Thymus (tissue), 11 donors: ENCODE data around the gene CEBPB. TPM values are rescaled to one million over a fixed set of nuclear protein-coding genes. Genes with fewer than 3 reads are reported as not detected.
"Not testable (repeated sequence)": the region's sequence is repeated elsewhere in the genome, so short reads cannot be mapped to it uniquely, and the experiment has no call there.

ENCODE experiments used
- DNase-seq, 9 donors: peaks; one replicate each; pipeline ENCODE4 v3.0.0-alpha.2; 2013; ENCODE audit warnings: low spot score in 9 of 9, low read depth in 6 of 9, missing footprints in 1 of 9
- H3K27ac ChIP-seq, 2 donors: one replicate each; pipeline ENCODE4 v1.5.1; 2013; ENCODE audit warnings: control low read depth in 1 of 2, low read depth in 1 of 2, low read length in 1 of 2, mild to moderate bottlenecking in 1 of 2, moderate library complexity in 1 of 2
- H3K27me3 ChIP-seq, 2 donors: one replicate each; pipeline ENCODE4 v1.5.1; 2013; ENCODE audit warnings: low read length in 1 of 2; ENCODE audit not compliant: control insufficient read depth in 2 of 2, insufficient read depth in 1 of 2
- H3K36me3 ChIP-seq, 2 donors: one replicate each; pipeline ENCODE4 v1.5.1; 2013; ENCODE audit warnings: low read length in 1 of 2, mild to moderate bottlenecking in 1 of 2, moderate library complexity in 1 of 2; ENCODE audit not compliant: control insufficient read depth in 2 of 2, insufficient read depth in 2 of 2
- H3K4me1 ChIP-seq, 2 donors: one replicate each; pipeline ENCODE4 v1.5.1; 2013; ENCODE audit warnings: low read length in 2 of 2; ENCODE audit not compliant: control insufficient read depth in 2 of 2, insufficient read depth in 2 of 2
- H3K4me3 ChIP-seq, 2 donors: one replicate each; pipeline ENCODE4 v1.5.1; 2013; ENCODE audit warnings: low read length in 2 of 2, control low read depth in 1 of 2, mild to moderate bottlenecking in 1 of 2
- H3K9me3 ChIP-seq, 2 donors: one replicate each; pipeline ENCODE4 v1.5.1; 2013; ENCODE audit warnings: low read length in 1 of 2, mild to moderate bottlenecking in 1 of 2; ENCODE audit not compliant: control insufficient read depth in 2 of 2, insufficient read depth in 1 of 2
- WGBS: extraction: QIAGEN DNeasy Blood & Tissue Kit; methylation state at CpG from one replicate; pipeline ENCODE4 v1.1.7; 2013; 5-methylcytosine and 5-hydroxymethylcytosine counted together
- polyA plus RNA-seq: library from polyadenylated mRNA; stranded (reverse); fragments of 200-250 nt; gene quantifications from one replicate; pipeline ENCODE4 v1.2.3, GENCODE V29; 2013
- total RNA-seq: library from RNA; stranded (reverse); fragments of 120-200 nt; gene quantifications from one replicate; pipeline ENCODE4 v1.2.4, GENCODE V29; 2013
- donor health status: healthy.

The CEBPB gene
- total and polyA plus RNA-seq, 2 donors = 9.2 to 42.9 TPM

DNA sequence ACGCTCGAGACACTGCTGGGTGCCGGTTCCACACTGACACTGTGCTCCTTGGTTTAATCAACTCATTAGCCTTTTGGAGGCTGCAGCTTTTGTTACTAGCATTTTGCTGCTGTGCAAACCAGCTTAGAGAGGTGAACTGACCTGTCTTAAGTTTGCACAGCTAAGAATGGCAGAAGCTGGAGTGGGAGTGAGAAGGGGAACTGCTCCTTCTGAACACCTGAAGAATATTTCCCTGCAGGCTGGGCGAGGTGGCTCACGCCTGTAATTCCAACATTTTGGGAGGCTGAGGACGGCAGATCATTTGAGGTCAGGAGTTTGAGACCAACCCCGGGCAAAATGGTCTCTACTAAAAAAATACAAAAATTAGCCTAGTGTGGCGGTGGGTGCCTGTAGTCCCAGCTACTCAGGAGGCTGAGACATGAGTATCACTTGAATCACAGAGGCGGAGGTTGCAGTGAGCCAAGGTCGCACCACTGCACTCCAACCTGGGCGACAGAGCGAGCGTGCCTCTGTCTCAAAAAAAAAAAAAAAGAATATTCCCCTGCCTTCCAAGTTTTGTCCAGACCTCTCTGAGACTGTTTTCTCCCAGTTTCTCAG is 5.0 kb downstream of the CEBPB start:
- no peaks in the 10 kb centered on the region for H3K36me3 ChIP-seq
- H3K9me3 ChIP-seq = peaks cover 0 to 3% of the 10 kb centered on the region in 2 donors
- no peak for DNase-seq
- 97% methylated on average over 13 of the region's 13 CpGs for WGBS
- H3K27ac ChIP-seq = no peak overlapping the region
- peaks cover 0 to 2% of the 10 kb centered on the region in 2 donors for H3K27me3 ChIP-seq
- no peak overlapping the region for H3K4me3 ChIP-seq
- peaks cover 7 to 14% of the 10 kb centered on the region in 2 donors for H3K4me1 ChIP-seq

DNA sequence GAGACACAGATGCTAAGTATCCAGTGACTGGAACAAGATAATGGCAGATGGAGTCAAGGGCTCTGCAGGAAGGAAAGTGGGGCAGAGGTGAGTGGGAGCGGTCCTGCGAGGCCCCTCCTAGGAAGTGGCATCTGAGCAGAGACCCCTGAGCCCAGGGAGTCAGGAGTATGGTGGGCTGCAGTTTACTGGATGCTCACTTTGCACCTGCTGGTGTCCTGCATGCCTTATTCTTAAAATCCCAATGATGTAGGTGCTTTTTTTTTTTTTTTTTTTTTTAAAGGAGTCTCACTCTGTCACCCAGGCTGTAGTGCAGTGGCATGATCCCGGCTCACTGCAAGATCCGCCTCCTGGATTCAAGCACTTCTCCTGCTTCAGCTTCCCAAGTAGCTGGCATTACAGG is 5.6 kb downstream of the CEBPB start:
- peaks cover 7 to 14% of the 10 kb centered on the region in 2 donors for H3K4me1 ChIP-seq
- 96% methylated on average over 4 of the region's 4 CpGs for WGBS
- no peaks in the 10 kb centered on the region for H3K36me3 ChIP-seq
- H3K27ac ChIP-seq = no peak overlapping the region
- no peak for DNase-seq
- peaks cover 0 to 3% of the 10 kb centered on the region in 2 donors for H3K9me3 ChIP-seq
- no peak overlapping the region for H3K4me3 ChIP-seq
- H3K27me3 ChIP-seq = peaks cover 0 to 2% of the 10 kb centered on the region in 2 donors

DNA sequence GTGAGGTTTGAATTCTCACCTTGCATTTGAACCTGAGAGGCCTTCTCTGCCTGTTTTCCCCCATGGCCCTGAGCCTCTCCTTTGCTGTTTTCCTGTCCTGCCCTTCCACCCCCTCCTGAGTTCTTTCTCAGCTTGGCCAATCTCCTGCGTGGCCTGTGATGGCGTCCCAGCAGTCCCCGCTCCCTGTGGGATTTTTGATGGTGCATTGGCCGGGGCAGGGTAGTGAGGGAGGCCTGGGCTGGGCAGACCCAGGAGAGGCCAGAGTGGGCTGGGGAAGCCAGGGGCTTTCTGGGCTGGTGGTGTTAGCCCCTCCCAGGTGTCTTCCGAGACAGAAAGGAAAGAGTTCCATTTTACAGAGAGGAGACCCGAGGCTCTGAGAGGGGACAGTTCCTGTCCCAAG is 6.3 kb downstream of the CEBPB start:
- Histone ChIP-seq H3K27me3 (peaks cover 0 to 2% of the 10 kb centered on the region in 2 donors), H3K27ac (no peak overlapping the region), H3K9me3 (peaks cover 0 to 3% of the 10 kb centered on the region in 2 donors), H3K36me3 (no peaks in the 10 kb centered on the region), H3K4me3 (no peak overlapping the region), H3K4me1 (peaks cover 7 to 14% of the 10 kb centered on the region in 2 donors)
- 97% methylated on average over 6 of the region's 6 CpGs for WGBS
- DNase-seq = no peak

DNA sequence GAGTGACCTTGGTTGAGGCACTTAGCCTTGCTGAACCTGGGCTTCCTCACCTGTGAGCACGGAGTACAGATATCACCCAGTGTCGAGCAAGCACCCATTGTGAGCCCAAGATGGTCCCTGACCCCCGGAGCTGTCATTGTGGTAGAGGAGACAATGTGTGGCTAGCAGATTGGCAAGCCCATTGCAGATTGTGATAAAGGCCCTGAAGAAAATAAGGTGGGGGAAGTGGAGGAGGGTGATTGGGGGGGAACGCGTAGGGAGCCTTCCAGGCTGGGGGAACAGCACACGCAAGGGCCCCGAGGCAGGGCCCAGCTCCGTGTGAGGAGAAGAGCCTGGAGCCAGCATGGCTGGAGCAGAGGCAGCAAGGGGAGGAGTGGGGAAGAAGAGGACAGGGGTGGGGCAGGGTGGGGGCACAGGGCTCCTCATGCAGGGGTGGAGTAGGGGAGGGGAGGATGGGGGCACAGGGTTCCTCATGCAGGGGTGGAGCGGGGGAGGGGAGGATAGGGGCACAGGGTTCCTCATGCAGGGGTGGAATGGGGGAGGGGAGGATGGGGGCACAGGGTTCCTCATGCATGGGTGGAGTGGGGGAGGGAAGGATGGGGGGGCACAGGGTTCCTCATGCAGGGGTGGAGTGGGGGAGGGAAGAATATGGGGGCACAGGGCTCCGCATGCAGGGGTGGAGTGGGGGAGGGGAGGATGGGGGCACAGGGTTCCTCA is 7.0 kb downstream of the CEBPB start:
- Histone ChIP-seq H3K27me3 (peaks cover 0 to 2% of the 10 kb centered on the region in 2 donors), H3K4me3 (no peak overlapping the region), H3K9me3 (peaks cover 0 to 3% of the 10 kb centered on the region in 2 donors), H3K27ac (no peak overlapping the region), H3K4me1 (peaks cover 7 to 14% of the 10 kb centered on the region in 2 donors), H3K36me3 (no peaks in the 10 kb centered on the region)
- DNase-seq = no peak
- WGBS = 95% methylated on average over 10 of the region's 10 CpGs

DNA sequence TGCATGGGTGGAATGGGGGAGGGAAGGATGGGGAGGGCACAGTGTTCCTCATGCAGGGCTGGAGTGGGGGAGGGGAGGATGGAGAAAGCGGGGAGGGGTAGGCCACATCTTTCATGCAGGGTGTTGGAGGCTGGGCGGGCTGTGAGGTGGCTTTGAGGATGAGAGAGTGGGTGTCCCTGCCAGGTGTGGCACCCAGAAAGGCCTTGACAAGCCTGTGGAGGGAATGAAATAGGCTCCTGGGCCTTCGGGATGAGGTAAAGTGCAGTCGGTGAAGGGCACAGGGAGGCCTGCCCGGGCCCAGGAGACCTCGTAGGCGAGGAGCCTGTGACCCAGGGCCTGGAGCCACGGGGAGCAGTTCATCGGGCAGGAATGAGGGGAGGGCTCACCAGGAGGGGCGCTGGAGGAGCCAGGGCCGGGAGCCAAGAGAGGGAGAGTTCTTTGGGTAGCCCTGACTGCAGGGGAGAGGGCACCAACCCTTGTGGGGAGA is 7.6 kb downstream of the CEBPB start:
- no peak overlapping the region for H3K4me3 ChIP-seq
- no peaks in the 10 kb centered on the region for H3K27me3 ChIP-seq
- H3K9me3 ChIP-seq = peaks cover 0 to 3% of the 10 kb centered on the region in 2 donors
- DNase-seq = no peak
- WGBS = 92% methylated on average over 11 of the region's 11 CpGs
- peaks cover under 1 to 13% of the 10 kb centered on the region in 2 donors for H3K4me1 ChIP-seq
- no peaks in the 10 kb centered on the region for H3K36me3 ChIP-seq
- no peak overlapping the region for H3K27ac ChIP-seq

DNA sequence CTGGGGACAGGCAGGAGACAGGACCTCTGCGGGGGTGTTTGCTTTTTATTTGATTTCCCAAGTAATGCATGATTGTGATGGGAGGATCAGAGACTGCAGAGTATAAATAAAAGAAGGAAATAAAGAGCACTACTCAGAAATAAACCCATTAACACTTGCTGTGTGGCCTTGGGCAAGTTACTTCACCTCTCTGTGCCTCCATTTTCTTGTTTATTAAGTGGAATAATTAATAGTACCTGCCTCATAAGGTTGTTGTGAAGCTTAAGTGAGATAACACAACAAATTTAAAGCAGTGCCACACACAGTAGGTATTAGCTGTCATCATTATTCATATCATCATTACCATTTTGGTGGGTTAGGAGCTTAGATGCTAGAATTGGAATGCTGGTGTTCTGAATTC is 8.1 kb downstream of the CEBPB start:
- Histone ChIP-seq H3K9me3 (peaks cover 0 to 6% of the 10 kb centered on the region in 2 donors), H3K4me3 (no peak overlapping the region), H3K27me3 (no peaks in the 10 kb centered on the region), H3K4me1 (peaks cover 0 to 11% of the 10 kb centered on the region in 2 donors), H3K27ac (no peak overlapping the region), H3K36me3 (no peaks in the 10 kb centered on the region)
- DNase-seq = no peak
- WGBS = 87% methylated on average over 1 of the region's 1 CpG

DNA sequence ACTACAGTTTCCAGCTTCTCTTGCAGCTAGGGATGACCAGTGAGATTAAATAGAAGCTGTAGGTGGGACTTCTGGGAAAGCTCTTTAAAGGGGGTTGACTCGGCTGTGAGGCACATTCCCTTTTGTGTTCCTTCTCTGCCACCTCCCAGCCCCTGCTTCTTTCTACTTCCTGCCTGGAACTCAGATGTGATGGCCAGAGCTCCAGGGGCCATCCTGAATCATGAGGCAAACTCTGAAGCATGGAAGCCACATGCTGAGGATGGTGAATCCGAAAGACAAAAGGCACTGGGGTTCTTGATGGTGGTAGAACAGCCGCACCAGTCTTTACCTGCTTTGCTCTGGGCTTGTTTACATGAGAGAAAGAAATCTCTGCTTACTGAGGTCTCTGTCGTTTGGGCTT is 9.1 kb downstream of the CEBPB start:
- no peak overlapping the region for H3K27ac ChIP-seq
- no peak overlapping the region for H3K4me3 ChIP-seq
- peaks cover 0 to 11% of the 10 kb centered on the region in 2 donors for H3K4me1 ChIP-seq
- H3K9me3 ChIP-seq = peaks cover 0 to 11% of the 10 kb centered on the region in 2 donors
- DNase-seq = no peak
- WGBS = 90% methylated on average over 4 of the region's 4 CpGs
- H3K27me3 ChIP-seq = no peaks in the 10 kb centered on the region
- H3K36me3 ChIP-seq = no peaks in the 10 kb centered on the region

DNA sequence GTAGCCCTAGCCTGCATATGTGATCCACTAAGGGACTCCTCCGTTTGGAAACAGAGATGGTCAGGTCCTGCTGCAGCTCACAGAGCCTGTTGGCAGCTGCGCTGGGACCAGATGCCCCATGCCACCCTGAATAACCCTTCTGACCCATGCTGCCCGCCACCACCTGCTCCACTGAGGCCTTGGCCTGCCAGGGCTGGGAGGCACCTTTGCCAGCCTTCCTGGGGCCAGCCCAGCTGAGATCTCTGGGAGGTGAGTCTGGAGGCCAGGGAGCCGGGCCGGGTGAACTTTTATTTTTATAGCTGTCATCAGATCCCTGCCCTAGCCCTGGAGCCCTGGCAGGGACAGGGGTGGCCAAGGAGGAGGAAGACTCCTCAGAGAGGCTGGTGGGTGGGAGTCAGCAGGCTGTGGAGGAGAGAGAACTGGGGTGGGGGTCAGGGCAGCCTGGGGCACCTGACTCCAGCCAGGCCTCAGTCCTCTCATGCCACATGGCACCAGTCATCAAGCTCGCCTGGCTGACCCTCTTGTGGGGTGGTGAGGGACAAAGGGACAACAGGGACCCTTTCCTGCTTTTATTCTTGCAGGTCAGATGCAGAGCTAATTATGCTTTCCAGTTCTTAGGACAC is 10.0 kb downstream of the CEBPB start:
- no peaks in the 10 kb centered on the region for H3K27me3 ChIP-seq
- 96% methylated on average over 6 of the region's 6 CpGs for WGBS
- no peak overlapping the region for H3K4me3 ChIP-seq
- H3K9me3 ChIP-seq = peaks cover 0 to 11% of the 10 kb centered on the region in 2 donors
- no peak for DNase-seq
- no peaks in the 10 kb centered on the region for H3K36me3 ChIP-seq
- peaks cover 0 to 11% of the 10 kb centered on the region in 2 donors for H3K4me1 ChIP-seq
- H3K27ac ChIP-seq = no peak overlapping the region

DNA sequence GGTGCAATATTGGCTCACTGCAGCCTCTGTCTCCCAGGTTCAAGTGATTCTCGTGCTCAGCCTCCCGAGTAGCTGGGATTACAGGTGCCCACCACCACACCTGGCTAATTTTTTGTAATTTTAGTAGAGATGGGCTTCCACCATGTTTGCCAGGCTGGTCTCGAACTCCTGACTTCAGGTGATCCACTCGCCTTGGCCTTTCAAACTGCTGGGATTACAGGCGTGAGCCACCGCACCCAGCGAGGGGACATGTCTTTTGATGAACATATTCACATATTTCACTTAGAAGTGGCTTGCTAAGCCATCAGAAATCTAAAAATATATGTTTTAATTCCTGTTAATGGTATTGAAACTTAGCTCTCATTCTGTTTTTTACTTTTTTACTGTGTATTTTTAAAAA is 11.1 kb downstream of the CEBPB start:
- H3K36me3 ChIP-seq, H3K27me3 ChIP-seq, H3K4me3 ChIP-seq, H3K27ac ChIP-seq, DNase-seq: not testable (repeated sequence)
- Histone ChIP-seq H3K9me3 (peaks cover 0 to 11% of the 10 kb centered on the region in 2 donors), H3K4me1 (peaks cover 0 to 11% of the 10 kb centered on the region in 2 donors)
- 98% methylated on average over 7 of the region's 7 CpGs for WGBS
